22Rv1 (cell line): ENCODE results near the gene RFC2.

Experiments
- CTCF ChIP-seq: fragments of 450-650 bp; IDR thresholded peaks from 2 replicates; pipeline ENCODE4 v1.5.1; 2017; ENCODE audit warnings: mild to moderate bottlenecking
- ZFX ChIP-seq: fragments of 450-650 bp; IDR thresholded peaks from 2 replicates; pipeline ENCODE4 v1.6.1; 2017; ENCODE audit warnings: antibody characterized with exemption, borderline replicate concordance

- no peak for TF ChIP-seq CTCF
- TF ChIP-seq ZFX: no peak
These were observed 50.1 kb downstream of the RFC2 start for GRCh38 chr7:74203956-74204618.
